Hepatocyte (in vitro differentiated cells): Measurements from ENCODE around the gene MARCHF2.

Source experiments
- EZH2 ChIP-seq: fragments of 200-600 bp; sonication (generic); IDR thresholded peaks from 2 replicates; pipeline ENCODE4 v1.6.1; 2016; ENCODE audit warnings: antibody characterized with exemption, mild to moderate bottlenecking, borderline replicate concordance
- EZH2phosphoT487 ChIP-seq: fragments of 200-600 bp; sonication (generic); IDR thresholded peaks from one replicate; pipeline ENCODE4 v1.6.1; 2018; ENCODE audit warnings: antibody characterized with exemption, mild to moderate bottlenecking, low read depth, moderate library complexity; ENCODE audit not compliant: unreplicated experiment, severe bottlenecking
- TF ChIP-seq, protein P1 (sequence below): fragments of 200-600 bp; sonication (generic); IDR thresholded peaks from 2 replicates; pipeline ENCODE4 v1.5.1; 2016; ENCODE audit warnings: antibody characterized with exemption, mild to moderate bottlenecking; ENCODE audit not compliant: poor library complexity

- TF ChIP-seq EZH2 (no peak), EZH2phosphoT487 (no peak)
- TF ChIP-seq, protein P1, sequence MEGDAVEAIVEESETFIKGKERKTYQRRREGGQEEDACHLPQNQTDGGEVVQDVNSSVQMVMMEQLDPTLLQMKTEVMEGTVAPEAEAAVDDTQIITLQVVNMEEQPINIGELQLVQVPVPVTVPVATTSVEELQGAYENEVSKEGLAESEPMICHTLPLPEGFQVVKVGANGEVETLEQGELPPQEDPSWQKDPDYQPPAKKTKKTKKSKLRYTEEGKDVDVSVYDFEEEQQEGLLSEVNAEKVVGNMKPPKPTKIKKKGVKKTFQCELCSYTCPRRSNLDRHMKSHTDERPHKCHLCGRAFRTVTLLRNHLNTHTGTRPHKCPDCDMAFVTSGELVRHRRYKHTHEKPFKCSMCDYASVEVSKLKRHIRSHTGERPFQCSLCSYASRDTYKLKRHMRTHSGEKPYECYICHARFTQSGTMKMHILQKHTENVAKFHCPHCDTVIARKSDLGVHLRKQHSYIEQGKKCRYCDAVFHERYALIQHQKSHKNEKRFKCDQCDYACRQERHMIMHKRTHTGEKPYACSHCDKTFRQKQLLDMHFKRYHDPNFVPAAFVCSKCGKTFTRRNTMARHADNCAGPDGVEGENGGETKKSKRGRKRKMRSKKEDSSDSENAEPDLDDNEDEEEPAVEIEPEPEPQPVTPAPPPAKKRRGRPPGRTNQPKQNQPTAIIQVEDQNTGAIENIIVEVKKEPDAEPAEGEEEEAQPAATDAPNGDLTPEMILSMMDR, result no peak
Observed at GRCh38 chr19:8477889-8478288, 64.8 kb downstream of the MARCHF2 start.
